ENCODE results near the gene HSDL1.

- TF ChIP-seq REST (IDR thresholded peaks at IDR 0.05) (no peak), CTCF (IDR thresholded peaks at IDR 0.05; ENCODE audit: low read depth, low read length, missing input control) (no peak), YY1 (IDR thresholded peaks at IDR 0.05) (no peak), FOXA1 (IDR thresholded peaks at IDR 0.05) (no peak)
Measured at GRCh38 chr16:84143784-84144199, 1.2 kb downstream of the HSDL1 start.
